Psoas muscle (tissue), 8 donors: ENCODE measurements around the gene TEAD1. TPM values are rescaled to one million over a fixed set of nuclear protein-coding genes. Genes with fewer than 3 reads are reported as not detected.

Experiments
- ATAC-seq, 4 donors: fragments of 200-7000 bp; cut with Tn5 transposase; one replicate each; pipeline ENCODE4 v1.9.1; 2020; ENCODE audit warnings: moderate library complexity in 3 of 4, mild to moderate bottlenecking in 2 of 4
- DNase-seq, 2 donors: peaks; one replicate each; pipeline ENCODE4 v3.0.0-alpha.2; 2020
- H3K27ac ChIP-seq: fragments of 200-600 bp; one replicate; pipeline ENCODE4 v1.8.0; 2022
- H3K27me3 ChIP-seq, 3 donors: fragments of 200-600 bp in 1 of 3; one replicate each; pipeline versions ENCODE4 v1.6.1 to v1.8.0; 2013 to 2022; ENCODE audit warnings: low read length in 2 of 3, mild to moderate bottlenecking in 2 of 3, moderate library complexity in 1 of 3; ENCODE audit not compliant: insufficient read depth in 3 of 3
- H3K36me3 ChIP-seq, 2 donors: fragments of 200-600 bp in 1 of 2; one replicate each; pipeline versions ENCODE4 v1.6.1 to v1.8.0; 2013 to 2022; ENCODE audit warnings: low read depth in 1 of 2, mild to moderate bottlenecking in 1 of 2, moderate library complexity in 1 of 2; ENCODE audit not compliant: insufficient read depth in 1 of 2
- H3K4me1 ChIP-seq: fragments of 200-600 bp; one replicate; pipeline ENCODE4 v1.8.0; 2022
- H3K4me3 ChIP-seq: fragments of 200-600 bp; one replicate; pipeline ENCODE4 v1.8.0; 2022; ENCODE audit warnings: mild to moderate bottlenecking
- H3K9me3 ChIP-seq: fragments of 200-600 bp; one replicate; pipeline ENCODE4 v1.8.0; 2022
- CTCF ChIP-seq: fragments of 200-600 bp; IDR thresholded peaks from one replicate; pipeline ENCODE4 v1.8.0; 2022; ENCODE audit warnings: antibody characterized with exemption
- WGBS, 3 donors: extraction: QIAGEN DNeasy Blood & Tissue Kit; methylation state at CpG; one replicate each; pipeline versions ENCODE4 v1.1.6 to v1.1.7; 2013; 5-methylcytosine and 5-hydroxymethylcytosine counted together
- intact Hi-C, 2 donors: fragments of 100-400 bp; cut with DNase I; formaldehyde crosslinking; loops; one replicate each; pipeline versions ENCODE4 v1.11.0 to v1.14.2; 2022
- polyA plus RNA-seq, 3 donors: library from polyadenylated mRNA; stranded (reverse); fragments of 200-250 nt; gene quantifications; one replicate each; pipeline ENCODE4 v1.2.3, GENCODE V29; 2013
- total RNA-seq, 4 donors: library from RNA; stranded (reverse); fragmentation: NEBNext Ultra II Directional in 2 of 4; extraction: Animal tissue kit (Norgen Biotek cat#: 25700) in 2 of 4; gene quantifications; one replicate each; pipeline versions ENCODE4 v1.2.1 to v1.2.4, GENCODE V29; 2021 to 2023
- donor health status: healthy with polysubstance abuse.
- donor health status: DM: no; HTN: no; CAD: no; lungs with moderate emphysema.
- donor health status: Bipolar disorder and iron deficiency.
- donor health status: healthy.
- donor health status: DM: yes; HTN: yes; CAD: no.
- donor health status: DM: no; HTN: no; CAD: no.
- donor health status: DM: no; HTN: no; CAD: no.
- donor health status: DM: yes; HTN: yes; CAD: no.

TEAD1 gene
- total and polyA plus RNA-seq, 7 donors: 11.3 to 178 (median 112) TPM

- peak overlapping the region; percentile 61 for H3K27ac ChIP-seq
- peaks cover 78% of the 10 kb centered on the region for H3K4me1 ChIP-seq
- no peak for ATAC-seq
Measured at GRCh38 chr11:12725055-12725862, 51.0 kb downstream of the TEAD1 start.

GRCh38 chr11:12725863-12726682 is 51.9 kb downstream of the TEAD1 start:
- 74 to 89% (median 76%) methylated on average over 8 of the region's 8 CpGs for WGBS, 3 donors

More at GRCh38 chr11:12725055-12725862, 51.0 kb downstream of the TEAD1 start:
- H3K36me3 ChIP-seq: no peaks in the 10 kb centered on the region
- 68 to 73% (median 71%) methylated on average over 8 of the region's 8 CpGs for WGBS, 3 donors
- no peak overlapping the region for H3K4me3 ChIP-seq
- no peak for DNase-seq
- no peaks in the 10 kb centered on the region for H3K27me3 ChIP-seq
- no peaks in the 10 kb centered on the region for H3K9me3 ChIP-seq
- TF ChIP-seq CTCF: no peak
- intact Hi-C loops: no loop called here

GRCh38 chr11:12727563-12728211 is 53.5 kb downstream of the TEAD1 start:
- intact Hi-C loops: no loop called here
- no peak for TF ChIP-seq CTCF
- Histone ChIP-seq H3K4me3 (no peak overlapping the region), H3K4me1 (peaks cover 69% of the 10 kb centered on the region), H3K27ac (peak overlapping the region; percentile 50), H3K9me3 (no peaks in the 10 kb centered on the region), H3K27me3 (no peaks in the 10 kb centered on the region), H3K36me3 (no peaks in the 10 kb centered on the region)
- DNase-seq (no peak), ATAC-seq (no peak)
- 45 to 57% (median 46%) methylated on average over 5 of the region's 5 CpGs for WGBS, 3 donors

More at GRCh38 chr11:12725863-12726682, 51.9 kb downstream of the TEAD1 start:
- Histone ChIP-seq H3K4me3 (no peak overlapping the region), H3K36me3 (no peaks in the 10 kb centered on the region), H3K4me1 (peaks cover 70% of the 10 kb centered on the region), H3K27ac (peak overlapping the region; percentile 28), H3K27me3 (no peaks in the 10 kb centered on the region), H3K9me3 (no peaks in the 10 kb centered on the region)
- DNase-seq (no peak), ATAC-seq (peak; percentile 45 to 66 (median 58))
- no peak for TF ChIP-seq CTCF
- intact Hi-C loops: no loop called here

- Histone ChIP-seq H3K36me3 (no peaks in the 10 kb centered on the region), H3K27ac (peak overlapping the region; percentile 50), H3K4me1 (peaks cover 63% of the 10 kb centered on the region), H3K4me3 (no peak overlapping the region), H3K9me3 (no peaks in the 10 kb centered on the region), H3K27me3 (no peaks in the 10 kb centered on the region)
- WGBS, 3 donors: 39 to 55% (median 42%) methylated on average over 4 of the region's 4 CpGs
- ATAC-seq: no peak
- intact Hi-C loops: no loop called here
- DNase-seq: no peak
- no peak for TF ChIP-seq CTCF
Measured at GRCh38 chr11:12728417-12728816, 54.2 kb downstream of the TEAD1 start.
